WTC11 (cell line): ENCODE results near the gene SLC44A3. TPM values are rescaled to one million over a fixed set of nuclear protein-coding genes. Genes with fewer than 3 reads are reported as not detected.

Experiments
- ATAC-seq: fragments of 200-7000 bp; cut with Tn5 transposase; 2 replicates; pipeline ENCODE4 v1.10.0; 2021; ENCODE audit warnings: mild to moderate bottlenecking, moderate library complexity
- CTCF ChIA-PET: fragments of 300-600 bp; sonication (Branson Sonifier 250); formaldehyde crosslinking; loops from one replicate; lab custom pipeline; 2021; ENCODE audit warnings: antibody characterized with exemption; lab: Charles Lee
- POLR2A ChIA-PET: fragments of 350-600 bp; sonication (Branson Sonifier 250); formaldehyde crosslinking; loops from one replicate; lab custom pipeline; 2021; ENCODE audit warnings: antibody characterized with exemption; lab: Charles Lee
- DNase-seq: peaks from one replicate; pipeline ENCODE4 v3.0.0; 2021; ENCODE audit warnings: low spot score
- H3K27ac Mint-ChIP-seq: 2 replicates; pipeline ENCODE4 v1.8.0; 2021; ENCODE audit warnings: mixed read lengths
- H3K27me3 Mint-ChIP-seq: 2 replicates; pipeline ENCODE4 v1.8.0; 2021; ENCODE audit warnings: low read depth, mild to moderate bottlenecking, moderate library complexity, mixed read lengths
- H3K36me3 Mint-ChIP-seq: 2 replicates; pipeline ENCODE4 v1.8.0; 2021; ENCODE audit warnings: mixed read lengths
- H3K4me1 Mint-ChIP-seq: 2 replicates; pipeline ENCODE4 v1.8.0; 2022; ENCODE audit warnings: mixed read lengths
- H3K4me3 Mint-ChIP-seq: 2 replicates; pipeline ENCODE4 v1.8.0; 2021; ENCODE audit warnings: mild to moderate bottlenecking, moderate library complexity, mixed read lengths
- H3K9me3 Mint-ChIP-seq: 2 replicates; pipeline ENCODE4 v1.8.0; 2021; ENCODE audit warnings: mixed read lengths
- ATF1 ChIP-seq: sonication (generic); formaldehyde crosslinking; IDR thresholded peaks from 2 replicates; pipeline ENCODE4 v1.8.1; 2023; ENCODE audit warnings: mild to moderate bottlenecking, moderate library complexity, missing genetic modification reagents
- ATF6 ChIP-seq: sonication (generic); formaldehyde crosslinking; IDR thresholded peaks from 2 replicates; pipeline ENCODE4 v1.8.1; 2023; ENCODE audit warnings: mild to moderate bottlenecking, missing genetic modification reagents
- E2F4 ChIP-seq: sonication (generic); formaldehyde crosslinking; IDR thresholded peaks from 2 replicates; pipeline ENCODE4 v1.8.1; 2022; ENCODE audit warnings: low read depth, mild to moderate bottlenecking, moderate library complexity, missing genetic modification reagents, borderline replicate concordance
- E2F5 ChIP-seq: sonication (generic); formaldehyde crosslinking; IDR thresholded peaks from 2 replicates; pipeline ENCODE4 v1.8.1; 2022; ENCODE audit warnings: mild to moderate bottlenecking, moderate library complexity, missing genetic modification reagents
- ERG ChIP-seq: fragments of 250-450 bp; sonication (Bioruptor Pico); IDR thresholded peaks from 2 replicates; pipeline ENCODE4 v1.8.0; 2021; ENCODE audit warnings: mild to moderate bottlenecking
- ETV6 ChIP-seq: sonication (generic); formaldehyde crosslinking; IDR thresholded peaks from 2 replicates; pipeline ENCODE4 v1.8.1; 2022; ENCODE audit warnings: mild to moderate bottlenecking, missing genetic modification reagents
- GTF2I ChIP-seq: fragments of 250-450 bp; sonication (Bioruptor Pico); conservative IDR thresholded peaks from 2 replicates; pipeline ENCODE4 v1.4.0; 2021; ENCODE audit warnings: mild to moderate bottlenecking
- MAX ChIP-seq: sonication (generic); formaldehyde crosslinking; IDR thresholded peaks from 2 replicates; pipeline ENCODE4 v1.8.0; 2022; ENCODE audit warnings: mild to moderate bottlenecking, missing genetic modification reagents
- MXD4 ChIP-seq: fragments of 250-450 bp; sonication (Bioruptor Pico); IDR thresholded peaks from 2 replicates; pipeline ENCODE4 v1.8.0; 2021; ENCODE audit warnings: mild to moderate bottlenecking, moderate library complexity, borderline replicate concordance
- NFYB ChIP-seq: sonication (generic); formaldehyde crosslinking; conservative IDR thresholded peaks from 2 replicates; pipeline ENCODE4 v1.8.0; 2022; ENCODE audit warnings: low read depth, missing genetic modification reagents
- NR3C1 ChIP-seq: sonication (generic); formaldehyde crosslinking; conservative IDR thresholded peaks from 2 replicates; pipeline ENCODE4 v1.8.1; 2023; ENCODE audit warnings: low read depth, mild to moderate bottlenecking, missing genetic modification reagents
- PRRX2 ChIP-seq: fragments of 250-450 bp; sonication (Bioruptor Pico); IDR thresholded peaks from 2 replicates; pipeline ENCODE4 v1.8.0; 2021; ENCODE audit warnings: mild to moderate bottlenecking
- SP1 ChIP-seq: sonication (generic); formaldehyde crosslinking; conservative IDR thresholded peaks from 2 replicates; pipeline ENCODE4 v1.8.1; 2022; ENCODE audit warnings: missing genetic modification reagents
- TCF7 ChIP-seq: sonication (generic); formaldehyde crosslinking; IDR thresholded peaks from 2 replicates; pipeline ENCODE4 v1.8.0; 2022; ENCODE audit warnings: mild to moderate bottlenecking, low read depth, missing genetic modification reagents, moderate library complexity
- ZBTB21 ChIP-seq: sonication (generic); formaldehyde crosslinking; IDR thresholded peaks from 2 replicates; pipeline ENCODE4 v1.8.1; 2023; ENCODE audit warnings: mild to moderate bottlenecking, missing genetic modification reagents, borderline replicate concordance
- ZBTB43 ChIP-seq: sonication (generic); formaldehyde crosslinking; IDR thresholded peaks from 2 replicates; pipeline ENCODE4 v1.8.1; 2023; ENCODE audit warnings: mild to moderate bottlenecking, missing genetic modification reagents
- ZMAT4 ChIP-seq: fragments of 250-450 bp; sonication (Bioruptor Pico); IDR thresholded peaks from 2 replicates; pipeline ENCODE4 v1.9.0; 2021; ENCODE audit warnings: mild to moderate bottlenecking
- ZNF121 ChIP-seq: sonication (generic); formaldehyde crosslinking; IDR thresholded peaks from 2 replicates; pipeline ENCODE4 v1.8.0; 2023; ENCODE audit warnings: missing genetic modification reagents
- ZNF219 ChIP-seq: sonication (generic); formaldehyde crosslinking; IDR thresholded peaks from 2 replicates; pipeline ENCODE4 v1.8.0; 2023; ENCODE audit warnings: missing genetic modification reagents, mild to moderate bottlenecking, borderline replicate concordance
- ZNF232 ChIP-seq: sonication (generic); formaldehyde crosslinking; IDR thresholded peaks from 2 replicates; pipeline ENCODE4 v1.8.0; 2022; ENCODE audit warnings: mild to moderate bottlenecking, missing genetic modification reagents
- ZNF416 ChIP-seq: fragments of 250-450 bp; sonication (Bioruptor Pico); IDR thresholded peaks from 2 replicates; pipeline ENCODE4 v1.9.0; 2021; ENCODE audit warnings: mild to moderate bottlenecking, inconsistent platforms
- total RNA-seq: library from RNA; stranded (reverse); gene quantifications from 3 replicates; pipeline ENCODE4 v1.2.3, GENCODE V29; 2021

SLC44A3 gene
- total RNA-seq, 1 experiment from 2014 or later, result 4.7 TPM

GRCh38 chr1:94887603-94888171, 67.5 kb downstream of the SLC44A3 start:
- DNase-seq, result peak; percentile 58
- peak overlapping the region; percentile 46 for H3K4me3 Mint-ChIP-seq
- POLR2A ChIA-PET, result interaction anchor here (1.3 to 1.8 kb wide), 3 partner anchors 20 to 40 kb away, joined by 3 to 5 read pairs (median 4); partner anchors contain the start of gene CNN3
- TF ChIP-seq NFYB (CRISPR knock-in tag), result no peak
- peak; percentile 44; the same call in 1 of the 2 replicates for TF ChIP-seq ZBTB21 (CRISPR knock-in tag)
- TF ChIP-seq ZNF232 (CRISPR knock-in tag), result peak; percentile 52; the same call in 1 of the 2 replicates
- TF ChIP-seq MAX (CRISPR knock-in tag), result peak; percentile 34; the same call in 1 of the 2 replicates
- peak; percentile 75; the same call in 1 of the 2 replicates for TF ChIP-seq GTF2I (CRISPR knock-in tag)
- TF ChIP-seq ETV6, result 0 out of 2 replicates have a peak, but pooled peaks have one; percentile 35
- TF ChIP-seq, all 79 proteins: peak for 5
- H3K4me1 Mint-ChIP-seq, result peaks cover 66% of the 10 kb centered on the region
- peaks cover 3% of the 10 kb centered on the region; the same call in 1 of the 2 replicates for H3K36me3 Mint-ChIP-seq
- peaks cover 3% of the 10 kb centered on the region for H3K27me3 Mint-ChIP-seq
- no peaks in the 10 kb centered on the region for H3K9me3 Mint-ChIP-seq
- peak overlapping the region; percentile 78 for H3K27ac Mint-ChIP-seq
- ATAC-seq, result peak; percentile 77
- CTCF ChIA-PET, result interaction anchor here (1.5 to 2.8 kb wide), 2 partner anchors 33 to 156 kb away, joined by 5 to 20 read pairs; no protein-coding TSS in a partner anchor

GRCh38 chr1:94888201-94888600, 68.0 kb downstream of the SLC44A3 start:
- no peak for TF ChIP-seq ATF6 (CRISPR knock-in tag)
- TF ChIP-seq ZBTB21 (CRISPR knock-in tag), result no peak
- no peak for TF ChIP-seq ZBTB43 (CRISPR knock-in tag)
- TF ChIP-seq ZNF219 (CRISPR knock-in tag), result no peak
- no peak for TF ChIP-seq SP1
- TF ChIP-seq E2F5 (CRISPR knock-in tag), result no peak
- no peak for TF ChIP-seq ZNF121 (CRISPR knock-in tag)
- no peak for TF ChIP-seq ERG (CRISPR knock-in tag)
- no peak for TF ChIP-seq MXD4
- no peak for TF ChIP-seq ZNF416 (CRISPR knock-in tag)
- no peak for TF ChIP-seq ATF1 (CRISPR knock-in tag)
- TF ChIP-seq GTF2I (CRISPR knock-in tag), result no peak
- TF ChIP-seq TCF7, result no peak
- TF ChIP-seq NR3C1, result no peak
- no peak for TF ChIP-seq E2F4 (CRISPR knock-in tag)
- TF ChIP-seq ZMAT4 (CRISPR knock-in tag), result no peak
- TF ChIP-seq ETV6, result no peak
- no peak for TF ChIP-seq PRRX2 (CRISPR knock-in tag)
- peaks cover 61% of the 10 kb centered on the region for H3K4me1 Mint-ChIP-seq
- ChIA-PET POLR2A (interaction anchor here (1.6 kb wide), 1 partner anchor 19 kb away, joined by 4 read pairs; no protein-coding TSS in a partner anchor), CTCF (interaction anchor here (1.5 to 2.8 kb wide), 2 partner anchors 33 to 155 kb away, joined by 5 to 20 read pairs; no protein-coding TSS in a partner anchor)
- no peak overlapping the region; the same call in 1 of the 2 replicates for H3K4me3 Mint-ChIP-seq
- ATAC-seq (no peak), DNase-seq (no peak)
- peaks cover 3% of the 10 kb centered on the region; the same call in 1 of the 2 replicates for H3K36me3 Mint-ChIP-seq
- no peaks in the 10 kb centered on the region for H3K9me3 Mint-ChIP-seq
- peak overlapping the region; percentile 78 for H3K27ac Mint-ChIP-seq
- H3K27me3 Mint-ChIP-seq, result no peaks in the 10 kb centered on the region; the same call in 1 of the 2 replicates
